H9 (cell line): ENCODE results near the gene SERTAD2. TPM values are rescaled to one million over a fixed set of nuclear protein-coding genes. Genes with fewer than 3 reads are reported as not detected.

Experiments
- DNase-seq: peaks from one replicate; pipeline ENCODE4 v3.0.0-alpha.2; 2017
- H2AFZ ChIP-seq: one replicate; pipeline ENCODE4 v1.6.1; 2013; ENCODE audit warnings: mild to moderate bottlenecking, low read length, control low read depth, moderate library complexity
- H2AK5ac ChIP-seq: 2 replicates; pipeline ENCODE4 v1.6.1; 2013; ENCODE audit warnings: low read length, control low read depth, mixed read lengths; ENCODE audit not compliant: insufficient read length
- H2BK120ac ChIP-seq: one replicate; pipeline ENCODE4 v1.6.1; 2013; ENCODE audit warnings: low read depth, mild to moderate bottlenecking, low read length, control low read depth, inconsistent platforms; ENCODE audit not compliant: poor library complexity, severe bottlenecking
- H2BK12ac ChIP-seq: 2 replicates; pipeline ENCODE4 v1.6.1; 2013; ENCODE audit warnings: low read length, control low read depth, mixed read lengths, low read depth; ENCODE audit not compliant: insufficient read length
- H2BK15ac ChIP-seq: 2 replicates; pipeline ENCODE4 v1.6.1; 2013; ENCODE audit warnings: low read depth, low read length, control low read depth
- H2BK20ac ChIP-seq: one replicate; pipeline ENCODE4 v1.6.1; 2013; ENCODE audit warnings: low read depth, mild to moderate bottlenecking, low read length, control low read depth, inconsistent platforms; ENCODE audit not compliant: poor library complexity, severe bottlenecking
- H2BK5ac ChIP-seq: 2 replicates; pipeline ENCODE4 v1.6.1; 2013; ENCODE audit warnings: low read length, control low read depth, mixed read lengths; ENCODE audit not compliant: insufficient read length
- H3K14ac ChIP-seq: 2 replicates; pipeline ENCODE4 v1.6.1; 2013; ENCODE audit warnings: low read length, control low read depth; ENCODE audit not compliant: insufficient read depth
- H3K18ac ChIP-seq: 2 replicates; pipeline ENCODE4 v1.6.1; 2013; ENCODE audit warnings: low read depth, mild to moderate bottlenecking, mixed read lengths, low read length, control low read depth; ENCODE audit not compliant: insufficient read length
- H3K23ac ChIP-seq: 2 replicates; pipeline ENCODE4 v1.6.1; 2013; ENCODE audit warnings: low read length, control low read depth, mixed read lengths, low read depth; ENCODE audit not compliant: insufficient read length
- H3K23me2 ChIP-seq: 2 replicates; pipeline ENCODE4 v1.6.1; 2013; ENCODE audit warnings: low read depth, mild to moderate bottlenecking, mixed read lengths, low read length, control low read depth; ENCODE audit not compliant: insufficient read length, poor library complexity, severe bottlenecking
- H3K27ac ChIP-seq: 2 replicates; pipeline ENCODE4 v1.5.1; 2013; ENCODE audit warnings: low read length, control low read depth, mixed read lengths, low read depth; ENCODE audit not compliant: insufficient read length
- H3K27me3 ChIP-seq: 2 replicates; pipeline ENCODE4 v1.6.1; 2013; ENCODE audit warnings: low read length, control low read depth, inconsistent platforms; ENCODE audit not compliant: insufficient read depth
- H3K4ac ChIP-seq: 2 replicates; pipeline ENCODE4 v1.6.1; 2013; ENCODE audit warnings: low read depth, mild to moderate bottlenecking, control low read depth, inconsistent platforms, low read length, moderate library complexity
- H3K4me1 ChIP-seq: 2 replicates; pipeline ENCODE4 v1.6.1; 2013; ENCODE audit warnings: low read length, control low read depth, inconsistent platforms; ENCODE audit not compliant: insufficient read depth
- H3K4me2 ChIP-seq: 2 replicates; pipeline ENCODE4 v1.6.1; 2013; ENCODE audit warnings: low read length, control low read depth, mixed read lengths; ENCODE audit not compliant: insufficient read length, insufficient read depth
- H3K56ac ChIP-seq: 2 replicates; pipeline ENCODE4 v1.6.1; 2013; ENCODE audit warnings: low read depth, mild to moderate bottlenecking, mixed read lengths, low read length, control low read depth; ENCODE audit not compliant: insufficient read length
- H3K79me1 ChIP-seq: 2 replicates; pipeline ENCODE4 v1.6.1; 2013; ENCODE audit warnings: low read depth, mild to moderate bottlenecking, moderate library complexity, low read length, control low read depth, inconsistent platforms; ENCODE audit not compliant: insufficient read depth, poor library complexity, severe bottlenecking
- H3K79me2 ChIP-seq: 2 replicates; pipeline ENCODE4 v1.6.1; 2013; ENCODE audit warnings: low read length, control low read depth, inconsistent platforms; ENCODE audit not compliant: insufficient read depth
- H3K9ac ChIP-seq: 2 replicates; pipeline ENCODE4 v1.6.1; 2013; ENCODE audit warnings: low read length, control low read depth, mixed read lengths; ENCODE audit not compliant: insufficient read length; ENCODE audit errors: extremely low read depth
- H3K9me3 ChIP-seq: one replicate; pipeline ENCODE4 v1.6.1; 2013; ENCODE audit warnings: low read depth, low read length, inconsistent platforms; ENCODE audit not compliant: control insufficient read depth
- H3T11ph ChIP-seq: one replicate; pipeline ENCODE4 v1.6.1; 2013; ENCODE audit warnings: mild to moderate bottlenecking, low read length, control low read depth, inconsistent platforms
- H4K20me1 ChIP-seq: one replicate; pipeline ENCODE4 v1.6.1; 2013; ENCODE audit not compliant: control insufficient read depth, insufficient read length, insufficient read depth
- H4K5ac ChIP-seq: 2 replicates; pipeline ENCODE4 v1.6.1; 2013; ENCODE audit warnings: low read depth, mild to moderate bottlenecking, mixed read lengths, low read length, control low read depth; ENCODE audit not compliant: insufficient read length
- H4K8ac ChIP-seq: replicated peaks from 2 replicates; pipeline ENCODE4 v1.6.1; 2013; ENCODE audit warnings: low read length, control low read depth, mixed read lengths, low read depth; ENCODE audit not compliant: insufficient read length
- H4K91ac ChIP-seq: 2 replicates; pipeline ENCODE4 v1.6.1; 2013; ENCODE audit warnings: low read depth, mild to moderate bottlenecking, moderate library complexity, mixed read lengths, low read length, control low read depth; ENCODE audit not compliant: insufficient read length
- H3K27ac Mint-ChIP-seq, 3 experiments: 2 replicates in 2 of 3; 3 replicates in 1 of 3; pipeline ENCODE4 v1.8.0; 2020 to 2021; ENCODE audit warnings: mixed read lengths in 3 of 3, mild to moderate bottlenecking in 1 of 3, moderate library complexity in 1 of 3
- H3K27me3 Mint-ChIP-seq: 2 replicates; pipeline ENCODE4 v1.8.0; 2021; ENCODE audit warnings: low read depth, mild to moderate bottlenecking, moderate library complexity, mixed read lengths
- H3K36me3 Mint-ChIP-seq, 3 experiments: 2 replicates in 2 of 3; 3 replicates in 1 of 3; pipeline ENCODE4 v1.8.0; 2020 to 2021; ENCODE audit warnings: low read depth in 3 of 3, mixed read lengths in 3 of 3; ENCODE audit not compliant: insufficient read depth in 1 of 3
- H3K4me1 Mint-ChIP-seq, 2 experiments: 2 replicates each; pipeline ENCODE4 v1.8.0; 2020; ENCODE audit warnings: mixed read lengths in 2 of 2
- H3K4me3 Mint-ChIP-seq, 2 experiments: 2 replicates in 1 of 2; 3 replicates in 1 of 2; pipeline ENCODE4 v1.8.0; 2020 to 2021; ENCODE audit warnings: mild to moderate bottlenecking in 2 of 2, mixed read lengths in 2 of 2, moderate library complexity in 1 of 2
- H3K9me3 Mint-ChIP-seq, 2 experiments: 2 replicates in 1 of 2; 3 replicates in 1 of 2; pipeline ENCODE4 v1.8.0; 2020; ENCODE audit warnings: mild to moderate bottlenecking in 2 of 2, mixed read lengths in 2 of 2, moderate library complexity in 1 of 2
- CTCF ChIP-seq: fragments of 200-600 bp; sonication (generic); conservative IDR thresholded peaks from 3 replicates; pipeline ENCODE4 v1.8.0; 2021; ENCODE audit warnings: antibody characterized with exemption, mild to moderate bottlenecking
- WGBS: extraction: QIAGEN DNeasy Blood & Tissue Kit; methylation state at CpG from one replicate; pipeline ENCODE4 v1.1.7; 2013; ENCODE audit warnings: missing lambda C conversion rate, low lambda C conversion rate, mixed read lengths; ENCODE audit not compliant: insufficient read length; ENCODE audit errors: extremely low coverage; 5-methylcytosine and 5-hydroxymethylcytosine counted together
- total RNA-seq: library from RNA; stranded (reverse); gene quantifications from 2 replicates; pipeline ENCODE4 v1.2.1, GENCODE V29; 2021

SERTAD2 gene
- total RNA-seq, 1 experiment from 2014 or later: 3.5 TPM

- no peaks in the 10 kb centered on the region for H3K79me1 ChIP-seq
- H3K27ac ChIP-seq: no peak overlapping the region
- no peak overlapping the region for H2BK120ac ChIP-seq
- H4K5ac ChIP-seq: no peak overlapping the region
- no peak overlapping the region for H3K4me2 ChIP-seq
- H3K23ac ChIP-seq: no peak overlapping the region
- no peak overlapping the region for H4K91ac ChIP-seq
- peaks cover 34% of the 10 kb centered on the region for H3K27me3 Mint-ChIP-seq
- H3K4ac ChIP-seq: no peak overlapping the region
- H3K18ac ChIP-seq: no peak overlapping the region
- H3T11ph ChIP-seq: no peak overlapping the region
- no peak overlapping the region for H3K56ac ChIP-seq
- H4K8ac ChIP-seq: no peak overlapping the region
- no peak overlapping the region for H3K9ac ChIP-seq
- no peak overlapping the region for H3K27ac Mint-ChIP-seq
- no peak for DNase-seq
- no peaks in the 10 kb centered on the region; the same call in 1 of the 2 replicates for H3K27me3 ChIP-seq
- no peak overlapping the region for H2BK20ac ChIP-seq
- no CpG with 5 or more reads among the region's 2 CpGs for WGBS
- H2AK5ac ChIP-seq: no peak overlapping the region
- H3K36me3 Mint-ChIP-seq: no peaks in the 10 kb centered on the region
- no peaks in the 10 kb centered on the region for H3K79me2 ChIP-seq
- H2BK5ac ChIP-seq: no peak overlapping the region
- H4K20me1 ChIP-seq: no peaks in the 10 kb centered on the region
- H3K9me3 ChIP-seq: no peaks in the 10 kb centered on the region
- H3K4me1 Mint-ChIP-seq: peaks cover 16 to 17% of the 10 kb centered on the region in 2 experiments
- H3K4me3 Mint-ChIP-seq: no peak overlapping the region
- H3K23me2 ChIP-seq: peaks cover 13% of the 10 kb centered on the region
- H3K9me3 Mint-ChIP-seq: no peaks in the 10 kb centered on the region
- TF ChIP-seq CTCF: no peak
- no peaks in the 10 kb centered on the region for H3K4me1 ChIP-seq
- H2BK12ac ChIP-seq: no peak overlapping the region
- no peak overlapping the region for H2BK15ac ChIP-seq
- no peak overlapping the region for H2AFZ ChIP-seq
- H3K14ac ChIP-seq: no peak overlapping the region
Measured at GRCh38 chr2:64657411-64657810, 3.7 kb upstream of the SERTAD2 start.
